NCI-H82 (cell line): ENCODE measurements around the gene PRKAB2.
"Not testable (repeated sequence)": the region's sequence is repeated elsewhere in the genome, so short reads cannot be mapped to it uniquely, and the experiment has no call there.

Experiments used
- DNase-seq: peaks from one replicate; lab custom pipeline; 2025; lab: John Stamatoyannopoulos, UW

Gene PRKAB2

DNA sequence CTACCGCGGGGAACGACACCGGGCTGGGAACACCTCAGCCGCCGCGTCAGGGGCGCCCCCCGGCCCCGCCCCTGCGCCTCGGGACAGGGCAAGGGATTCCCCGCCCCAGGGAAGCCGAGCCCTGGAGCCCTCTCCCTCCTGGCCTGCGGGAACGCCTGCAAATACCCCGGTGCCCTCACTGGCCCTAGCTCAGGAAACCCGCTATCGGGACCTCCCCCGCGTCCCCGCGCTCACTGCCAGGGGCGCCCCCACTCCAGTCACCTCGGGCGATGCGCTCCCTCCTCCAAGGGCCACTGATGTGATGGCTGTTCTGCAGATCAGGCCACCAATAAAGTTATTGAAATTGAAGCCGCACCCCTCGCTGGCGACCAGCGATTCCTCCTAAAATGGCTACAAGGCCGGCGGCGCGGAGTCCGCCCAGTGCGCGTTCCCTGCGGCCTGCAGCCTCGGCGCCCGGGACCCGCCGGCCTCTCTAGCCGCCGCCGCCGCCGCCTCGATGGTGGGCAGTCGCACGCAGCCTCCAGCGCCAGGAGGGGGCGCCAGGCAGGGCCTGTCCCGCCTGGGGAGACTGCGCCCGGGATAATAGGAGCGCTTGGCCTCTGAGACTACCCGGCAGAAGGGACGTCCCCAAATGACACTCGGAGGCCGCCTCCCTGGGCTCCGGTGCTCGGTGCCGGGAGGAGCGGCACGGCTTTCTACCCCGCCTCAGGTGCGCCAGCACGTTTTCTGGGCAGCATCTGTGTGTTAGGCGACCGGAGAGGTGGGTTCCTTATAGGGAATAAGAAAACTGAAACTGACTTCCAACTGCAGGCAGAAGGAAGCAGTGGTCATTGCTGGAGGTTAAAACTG, at the start of gene PRKAB2:
PRKAB2 (minus strand) TSS at position 303 of the 849 bp plus-strand sequence. CDS start 326 bp downstream, outside the sequence.
- DNase-seq: peak; percentile 97

- DNase-seq: no peak
Measured at GRCh38 chr1:147218606-147219005, 46.3 kb upstream of the PRKAB2 start.

DNA sequence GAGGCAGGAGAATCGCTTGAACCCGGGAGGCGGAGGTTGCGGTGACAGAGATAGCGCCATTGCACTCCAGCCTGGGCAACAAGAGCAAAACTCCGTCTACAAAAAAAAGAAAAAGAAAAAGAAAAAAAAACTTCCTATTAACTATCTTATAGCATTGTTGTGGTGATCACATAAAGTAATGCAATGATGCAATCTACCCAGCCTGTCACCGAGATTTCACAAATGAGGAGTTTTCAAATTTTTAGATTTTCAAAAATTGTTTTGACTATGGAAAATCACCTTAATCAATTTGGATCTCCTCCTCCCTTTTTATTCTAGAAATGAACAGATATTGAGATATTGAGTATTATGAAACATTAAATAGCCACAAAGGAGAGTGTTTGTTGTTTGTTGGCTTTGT, 44.9 kb upstream of the PRKAB2 start:
- DNase-seq: no peak

- no peak for DNase-seq
Measured at GRCh38 chr1:147216124-147216523, 43.9 kb upstream of the PRKAB2 start.

GRCh38 chr1:147215540-147215916, 43.3 kb upstream of the PRKAB2 start:
- DNase-seq: no peak

GRCh38 chr1:147214842-147215539, 42.7 kb upstream of the PRKAB2 start:
- DNase-seq: no peak

DNA sequence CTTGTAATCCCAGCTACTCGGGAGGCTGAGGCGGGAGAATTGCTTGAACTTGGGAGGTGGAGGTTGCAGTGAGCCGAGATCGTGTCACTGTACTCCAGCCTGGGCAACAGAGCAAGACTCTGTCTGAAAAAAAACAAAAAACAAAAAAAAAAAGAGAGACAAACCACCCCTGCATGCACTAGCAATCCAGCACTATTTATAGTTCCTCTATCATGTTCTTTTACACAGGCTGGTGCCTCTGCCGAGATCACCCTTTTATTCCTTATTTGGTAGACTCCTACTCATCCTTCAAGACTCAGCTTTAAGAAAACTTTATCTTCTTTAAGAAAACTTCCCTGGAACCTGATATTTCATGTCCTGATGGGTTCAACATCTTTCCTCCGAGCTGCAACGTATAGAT, 42.1 kb upstream of the PRKAB2 start:
- no peak for DNase-seq

GRCh38 chr1:147213271-147213670, 41.0 kb upstream of the PRKAB2 start:
- DNase-seq: no peak

DNA sequence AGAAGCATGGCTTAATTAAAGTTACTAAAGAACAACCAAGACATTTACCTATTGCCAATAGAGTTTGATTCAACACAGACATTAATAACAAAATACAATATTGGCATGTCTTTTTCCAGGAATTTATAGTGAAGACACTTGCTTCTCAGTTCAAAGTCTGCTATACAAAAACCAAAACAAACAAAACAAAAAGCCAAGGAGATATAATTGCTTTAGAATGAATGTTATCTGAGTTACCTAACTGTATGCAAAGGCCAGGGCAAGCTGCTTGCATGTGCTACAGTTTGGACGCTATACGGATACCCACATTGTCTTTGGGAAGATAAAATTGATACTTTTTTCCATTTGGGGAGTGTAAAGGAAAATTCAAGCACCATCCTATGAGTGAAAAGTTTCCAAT, 39.3 kb upstream of the PRKAB2 start:
- DNase-seq: no peak

- no peak for DNase-seq
Measured at GRCh38 chr1:147210987-147211386, 38.7 kb upstream of the PRKAB2 start.

DNA sequence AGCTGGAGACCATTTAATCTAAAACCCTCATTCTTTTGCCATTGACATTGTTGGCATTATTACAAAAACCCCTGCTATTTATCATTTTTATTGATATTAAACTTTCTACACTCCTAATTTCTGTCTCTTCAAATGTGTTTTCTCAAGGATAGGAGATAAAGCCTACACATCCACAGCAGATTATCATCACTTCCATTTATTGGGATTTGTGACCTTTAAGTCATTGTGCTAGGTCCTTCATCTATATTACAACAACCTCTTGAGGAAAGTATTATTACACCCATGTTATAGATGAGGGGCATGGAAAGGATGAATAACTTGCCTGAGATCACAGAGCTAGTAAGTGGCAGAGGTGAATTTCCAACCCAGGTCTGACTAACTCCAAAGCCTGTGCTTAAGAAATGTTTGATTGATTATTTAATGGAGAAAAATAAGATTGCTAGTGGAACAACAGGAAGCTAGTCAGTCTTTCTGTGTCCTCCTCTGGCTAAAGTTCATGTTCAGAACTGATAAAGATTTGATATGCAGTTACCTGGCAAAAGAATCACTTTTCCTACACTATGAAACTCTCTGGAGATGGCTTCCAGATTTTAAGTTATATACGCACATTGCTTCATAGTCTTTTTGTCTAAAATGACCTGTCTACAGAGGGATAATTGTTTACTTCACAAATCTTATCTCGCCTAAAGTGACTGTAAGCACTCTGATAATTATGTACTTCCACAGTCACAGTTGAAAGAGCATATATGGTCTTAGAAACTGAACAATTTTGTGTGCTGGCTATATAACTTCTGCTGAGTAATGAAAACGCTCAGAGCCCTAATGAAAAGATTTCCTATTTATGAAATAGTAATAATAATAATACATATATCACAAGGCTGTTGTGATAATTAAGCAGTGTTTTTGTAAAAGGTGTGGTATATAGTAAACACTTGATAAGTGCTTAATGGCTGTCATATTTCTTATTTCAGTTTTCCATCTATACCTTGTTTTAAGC, 37.9 kb upstream of the PRKAB2 start:
- DNase-seq: no peak

- no peak for DNase-seq
Measured at GRCh38 chr1:147208619-147209018, 36.3 kb upstream of the PRKAB2 start.

DNA sequence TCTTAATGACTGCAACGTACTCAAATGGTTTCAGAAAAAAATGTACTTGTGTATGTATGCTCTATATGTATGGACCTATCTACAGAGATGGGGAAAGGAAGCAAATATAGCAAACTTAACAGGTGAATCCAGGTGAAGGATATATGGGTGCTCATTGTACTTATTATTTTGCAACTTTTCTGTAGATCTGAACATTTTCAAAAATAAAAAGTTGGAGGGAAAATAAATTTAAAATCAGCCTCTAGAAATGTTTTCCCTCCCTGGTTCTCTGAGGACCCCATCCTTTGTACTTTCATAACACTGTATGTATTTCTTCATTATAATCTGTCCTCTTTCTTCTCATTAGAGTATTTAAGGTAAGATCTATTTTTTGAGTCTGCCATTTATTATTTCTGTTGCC, 34.9 kb upstream of the PRKAB2 start:
- DNase-seq: no peak

- DNase-seq: no peak
Measured at GRCh38 chr1:147204080-147204479, 31.8 kb upstream of the PRKAB2 start.

DNA sequence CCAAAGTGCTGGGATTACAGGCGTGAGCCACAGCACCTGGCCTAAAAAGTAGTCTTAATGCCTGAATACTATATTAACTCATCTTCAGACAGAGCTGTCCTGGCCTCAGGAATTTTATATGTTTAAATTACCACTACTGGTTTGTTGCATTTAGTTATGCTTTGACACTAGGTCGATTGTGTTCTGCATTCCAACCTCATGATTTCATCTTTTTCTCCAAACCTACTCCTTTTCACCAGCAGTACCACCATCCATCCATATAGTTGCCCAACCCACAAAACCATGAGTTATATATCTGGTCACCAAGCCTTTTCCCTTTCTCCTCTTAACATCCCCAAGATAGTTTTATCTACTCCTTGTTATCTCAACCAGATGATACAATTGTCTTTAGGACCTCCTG, 30.3 kb upstream of the PRKAB2 start:
- DNase-seq: no peak

GRCh38 chr1:147201786-147202185, 29.5 kb upstream of the PRKAB2 start:
- no peak for DNase-seq

GRCh38 chr1:147201276-147201675, 29.0 kb upstream of the PRKAB2 start:
- no peak for DNase-seq

DNA sequence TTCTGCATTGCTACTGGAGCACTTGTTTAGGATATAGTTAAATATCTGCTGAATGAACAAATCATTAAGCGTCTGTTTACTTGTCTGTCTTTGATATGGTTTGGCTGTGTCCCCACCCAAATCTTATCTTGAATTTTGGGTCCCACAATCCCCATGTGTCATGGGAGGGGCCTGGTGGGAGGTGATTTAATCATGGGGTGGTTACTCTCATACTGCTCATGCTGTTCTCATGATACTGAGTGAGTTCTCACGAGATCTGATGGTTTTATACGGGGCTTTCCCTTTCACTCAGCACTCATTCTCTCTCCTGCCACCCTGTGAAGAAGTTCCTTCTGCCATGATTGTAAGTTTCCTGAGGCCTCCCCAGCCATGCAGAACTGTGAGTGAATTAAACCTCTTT, 25.1 kb upstream of the PRKAB2 start:
- not testable (repeated sequence) for DNase-seq

DNA sequence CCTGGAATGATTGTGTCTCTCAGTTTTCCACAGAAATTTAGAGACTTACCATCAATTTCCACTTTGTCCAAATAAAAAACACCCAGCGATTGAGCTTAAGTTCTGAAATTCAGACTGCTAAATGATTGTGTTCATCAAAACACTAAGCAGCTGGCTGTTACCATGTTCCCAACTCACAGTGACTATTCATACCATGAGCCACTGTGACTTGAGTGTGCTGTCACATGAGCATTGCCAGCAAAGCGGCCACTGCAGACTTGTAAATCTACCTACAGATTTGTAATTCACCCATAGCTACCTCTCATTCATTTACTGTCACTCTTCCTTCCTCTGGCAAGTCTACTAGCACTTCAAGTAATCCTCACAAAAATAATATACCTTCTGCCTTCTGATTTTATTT, 17.2 kb upstream of the PRKAB2 start:
- DNase-seq: no peak

DNA sequence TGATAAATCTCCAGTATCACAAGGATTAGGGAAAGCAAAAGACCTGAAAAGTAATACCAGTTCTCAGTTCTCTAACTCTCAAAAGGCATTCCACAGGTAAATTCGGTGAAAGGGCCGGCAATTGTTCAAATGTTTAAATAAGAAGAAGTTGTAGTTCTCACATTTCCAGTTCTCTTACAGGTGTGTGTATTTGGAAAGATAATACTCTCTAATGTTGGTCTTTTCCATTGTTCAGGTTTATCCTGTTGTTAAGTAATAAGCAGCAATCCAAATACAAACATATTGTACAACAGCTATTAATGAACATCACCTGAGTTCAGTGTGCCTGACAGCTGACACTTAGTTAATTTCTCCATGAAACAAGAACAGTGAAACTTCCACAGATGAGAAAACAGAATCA, 13.2 kb upstream of the PRKAB2 start:
- no peak for DNase-seq

GRCh38 chr1:147177611-147178380, 5.5 kb upstream of the PRKAB2 start:
- no peak for DNase-seq
